Stimulated activated CD4-positive, alpha-beta T cell treated with anti-CD3 and anti-CD28 coated beads, Interleukin-1b, Interleukin-23, amount 100 ng/mL, for 1 hour (primary cell): Measurements from ENCODE around the gene DUXA.
"Not testable (repeated sequence)": the region's sequence is repeated elsewhere in the genome, so short reads cannot be mapped to it uniquely, and the experiment has no call there.

Experiments
- DNase-seq, 2 donors: peaks; one replicate each; pipeline ENCODE4 v3.0.0-alpha.2; 2020; ENCODE audit warnings: low read depth in 2 of 2

The DUXA gene

DNA sequence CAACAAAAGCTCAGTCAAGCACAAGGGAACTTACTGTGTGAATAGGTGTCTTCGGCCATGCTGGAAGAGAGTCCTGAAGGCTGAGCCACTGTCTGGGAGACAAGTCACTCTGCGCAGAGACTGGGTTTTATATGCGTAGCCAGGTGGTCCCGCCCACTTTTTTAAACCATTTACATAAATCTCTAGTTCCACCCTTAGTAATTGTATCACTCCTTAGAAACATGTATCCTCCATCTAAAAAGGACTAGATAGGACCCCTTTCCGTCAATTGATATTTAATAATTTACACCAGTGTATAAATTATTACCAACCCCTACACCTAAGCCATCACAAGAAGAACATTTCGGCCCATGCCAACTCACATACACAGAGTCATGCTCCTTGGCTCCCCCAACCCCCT lies at the start of gene DUXA:
DUXA (minus strand) TSS at position 101 of the 400 bp plus-strand sequence; CDS start at position 59, 42 bp downstream.
- DNase-seq: no peak

DNA sequence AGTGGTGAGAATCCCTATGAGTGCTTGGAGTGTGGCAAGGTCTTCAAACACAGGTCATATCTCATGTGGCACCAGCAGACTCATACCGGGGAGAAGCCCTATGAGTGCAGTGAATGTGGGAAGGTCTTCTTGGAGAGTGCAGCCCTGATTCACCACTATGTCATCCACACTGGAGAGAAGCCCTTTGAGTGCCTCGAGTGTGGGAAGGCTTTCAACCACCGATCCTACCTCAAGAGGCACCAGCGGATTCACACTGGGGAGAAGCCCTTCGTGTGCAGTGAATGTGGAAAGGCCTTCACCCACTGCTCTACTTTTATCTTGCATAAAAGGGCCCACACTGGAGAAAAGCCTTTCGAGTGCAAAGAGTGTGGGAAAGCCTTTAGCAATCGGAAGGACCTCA lies 44.8 kb upstream of the DUXA start:
- no peak for DNase-seq

DNA sequence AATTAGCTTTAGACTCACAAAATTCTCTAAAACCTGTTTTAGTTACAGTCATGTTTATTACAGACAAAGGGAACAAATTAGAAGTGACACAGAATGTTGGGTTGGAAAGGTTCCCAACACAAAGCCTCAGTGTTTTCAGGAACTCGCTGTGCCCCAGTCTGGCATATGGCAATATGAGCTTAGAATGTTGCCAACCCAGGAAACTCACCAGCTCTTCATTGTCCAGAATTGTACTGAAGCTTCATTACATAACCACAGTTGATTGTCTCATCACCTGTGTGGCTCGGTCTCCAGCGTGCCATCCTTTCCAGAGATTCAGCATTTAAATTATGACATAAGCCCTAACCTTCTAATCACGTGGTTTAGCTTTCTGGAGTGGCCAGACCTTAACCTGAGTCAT lies 43.1 kb upstream of the DUXA start:
- no peak for DNase-seq

DNA sequence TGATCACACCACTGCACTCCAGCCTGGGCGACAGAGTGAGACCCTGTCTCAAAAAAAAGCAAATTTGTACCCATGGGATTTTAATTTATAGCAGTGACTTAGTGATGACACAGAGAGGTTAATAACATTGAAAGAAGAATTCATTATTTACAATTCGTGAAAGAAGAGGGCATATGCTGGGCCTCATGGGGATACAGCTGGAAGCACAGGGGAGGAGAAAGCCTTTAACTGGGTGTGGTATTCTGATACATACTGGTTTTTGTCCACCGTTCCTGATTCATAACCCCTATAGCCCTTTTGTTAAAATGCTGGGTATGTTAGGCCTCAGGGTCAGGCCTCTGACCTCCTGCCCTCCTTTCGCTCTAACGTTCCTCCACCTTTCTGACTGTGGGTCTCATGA lies 34.9 kb upstream of the DUXA start:
- DNase-seq: no peak

GRCh38 chr19:57197874-57198273 lies 30.6 kb upstream of the DUXA start:
- DNase-seq: not testable (repeated sequence)

- DNase-seq: no peak
These were observed 25.7 kb upstream of the DUXA start for GRCh38 chr19:57192993-57193392.

- DNase-seq: no peak
These were observed 24.8 kb upstream of the DUXA start for GRCh38 chr19:57192077-57192420.

- DNase-seq: peak; percentile 61 to 83
These were observed 24.1 kb upstream of the DUXA start, which contains the start of gene ZNF264 for GRCh38 chr19:57191141-57192076. ZNF264 (plus strand) TSS chr19:57191500; CDS start chr19:57191914, 414 bp downstream.

DNA sequence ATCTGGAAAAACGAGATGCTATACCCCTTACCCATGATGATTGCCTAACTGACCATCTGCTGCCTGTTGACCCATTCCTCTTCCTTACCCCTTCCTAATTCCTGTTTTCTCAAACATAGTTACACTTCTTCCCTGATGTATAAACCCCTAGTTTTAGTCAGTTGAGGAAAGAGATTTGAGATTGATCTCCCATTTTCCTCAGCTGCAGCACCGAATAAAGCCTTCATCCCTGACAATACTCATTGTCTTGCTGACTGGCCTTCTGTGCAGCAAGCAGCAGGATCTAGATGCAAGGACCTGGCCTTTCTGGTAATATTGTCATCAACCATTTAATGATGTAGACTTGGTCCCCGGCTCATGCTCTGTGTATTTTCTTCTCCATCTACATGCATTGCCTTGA lies 23.0 kb upstream of the DUXA start:
- DNase-seq: no peak

DNA sequence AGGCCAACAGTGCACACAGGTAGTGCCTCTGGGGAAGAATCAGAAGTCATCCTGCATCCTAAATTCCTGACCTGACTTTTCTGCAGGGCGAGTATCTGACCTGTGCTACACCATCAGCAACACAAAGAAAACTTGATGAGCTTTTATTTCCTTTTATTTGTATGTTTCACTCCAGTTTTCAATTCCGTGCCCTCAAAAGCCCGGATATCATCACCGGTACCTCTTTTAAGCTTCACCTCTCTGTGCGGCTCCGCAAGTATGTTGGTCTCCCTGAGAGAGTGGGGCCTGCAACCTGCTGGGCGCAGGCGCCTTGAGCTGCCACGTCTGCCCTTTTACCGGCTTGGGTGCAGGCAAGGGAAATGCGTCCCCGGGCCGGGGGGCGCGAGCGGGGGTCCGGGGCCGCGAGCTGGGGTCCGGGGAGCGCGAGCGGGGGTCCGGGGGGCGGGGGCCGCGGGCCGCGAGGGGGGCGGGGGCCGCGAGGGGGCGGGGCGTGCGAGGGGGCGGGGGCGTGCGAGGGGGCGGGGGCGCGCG lies 4.3 kb upstream of the DUXA start:
- no peak for DNase-seq

DNA sequence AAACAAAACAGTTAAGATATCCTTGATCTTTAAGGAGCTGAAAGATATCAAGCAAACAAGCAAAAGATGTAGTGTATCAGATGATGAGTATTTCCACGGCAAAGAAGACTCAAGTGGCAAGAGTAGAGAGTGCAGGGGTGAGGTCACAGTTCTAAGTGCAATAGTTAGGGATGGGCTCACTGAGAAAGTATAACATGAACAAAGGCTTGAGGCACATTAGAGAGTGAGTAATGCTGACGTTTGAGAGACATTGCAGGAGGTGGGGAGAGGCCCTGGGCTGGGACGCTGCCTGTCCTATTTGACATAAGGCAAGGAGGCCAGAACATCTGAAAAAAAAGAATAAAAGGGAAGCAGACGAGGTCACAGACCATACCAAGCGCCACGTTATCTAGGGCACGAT lies 1.4 kb downstream of the DUXA start:
- DNase-seq: no peak

DNA sequence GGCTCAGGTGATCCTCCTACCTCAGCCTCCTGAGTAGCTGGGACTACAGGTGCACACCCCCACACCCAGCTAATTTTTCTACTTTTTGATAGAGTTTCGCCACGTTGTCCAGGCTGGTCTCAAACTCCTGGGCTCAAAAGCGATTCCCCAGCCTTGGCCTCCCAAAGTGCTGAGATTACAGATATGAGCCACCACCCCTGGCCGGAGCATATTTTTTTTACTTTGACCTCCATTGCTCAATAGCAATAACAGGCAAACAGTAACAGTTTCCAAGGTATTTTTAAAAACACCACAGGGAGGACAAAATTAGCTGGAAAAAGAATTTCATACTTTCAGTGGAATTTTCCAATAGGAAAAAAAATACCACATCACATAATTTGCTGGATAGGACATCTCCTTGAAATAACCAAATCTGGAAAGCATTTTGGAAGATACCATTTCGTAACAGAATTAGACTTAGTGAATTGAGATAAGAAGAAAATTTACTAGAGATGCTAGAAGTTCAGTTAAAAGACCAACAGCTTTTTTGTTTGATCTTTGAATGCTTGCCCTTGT lies 5.2 kb downstream of the DUXA start:
- no peak for DNase-seq

- no peak for DNase-seq
These were observed 14.4 kb downstream of the DUXA start for GRCh38 chr19:57152921-57153320.

DNA sequence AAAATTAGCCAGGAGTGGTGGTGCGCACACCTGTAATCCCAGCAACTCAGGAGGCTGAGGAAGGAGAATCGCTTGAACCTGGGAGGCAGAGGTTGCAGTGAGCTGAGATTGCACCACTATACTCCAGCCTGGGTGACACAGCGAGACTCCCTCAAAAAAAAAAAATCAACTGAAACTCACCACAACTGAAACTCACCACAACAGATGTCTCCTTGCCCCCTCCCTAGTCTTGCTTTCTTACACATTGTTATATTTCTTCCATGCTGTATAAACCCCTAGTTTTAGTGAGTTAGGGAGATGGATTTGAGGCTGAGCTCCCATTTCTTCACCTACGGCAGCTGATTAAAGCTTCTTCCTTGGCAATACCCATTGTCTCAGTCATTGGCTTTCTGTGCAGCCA lies 25.6 kb downstream of the DUXA start:
- DNase-seq: no peak

DNA sequence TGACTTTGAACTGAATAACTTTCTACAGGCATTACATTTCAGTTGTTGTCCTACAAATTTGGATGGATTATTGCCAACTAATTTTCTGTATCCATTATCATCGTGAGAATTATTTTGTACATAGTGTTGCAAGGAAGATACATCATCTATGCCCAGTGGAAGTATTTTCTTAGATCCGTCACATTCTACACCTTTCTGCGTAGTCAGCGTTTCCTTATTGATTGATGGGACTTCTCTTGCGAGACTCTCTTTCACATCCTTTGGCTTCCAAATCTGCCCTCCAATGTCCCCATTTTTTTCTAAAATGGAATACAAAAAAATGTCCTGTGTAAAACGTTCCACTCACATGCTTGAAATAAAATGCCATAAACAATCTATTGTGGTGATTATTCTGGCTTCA lies 31.5 kb downstream of the DUXA start:
- DNase-seq: no peak

- not testable (repeated sequence) for DNase-seq
These were observed 39.9 kb downstream of the DUXA start for GRCh38 chr19:57127403-57127802.

GRCh38 chr19:57123882-57124281 lies 43.4 kb downstream of the DUXA start:
- DNase-seq: no peak

DNA sequence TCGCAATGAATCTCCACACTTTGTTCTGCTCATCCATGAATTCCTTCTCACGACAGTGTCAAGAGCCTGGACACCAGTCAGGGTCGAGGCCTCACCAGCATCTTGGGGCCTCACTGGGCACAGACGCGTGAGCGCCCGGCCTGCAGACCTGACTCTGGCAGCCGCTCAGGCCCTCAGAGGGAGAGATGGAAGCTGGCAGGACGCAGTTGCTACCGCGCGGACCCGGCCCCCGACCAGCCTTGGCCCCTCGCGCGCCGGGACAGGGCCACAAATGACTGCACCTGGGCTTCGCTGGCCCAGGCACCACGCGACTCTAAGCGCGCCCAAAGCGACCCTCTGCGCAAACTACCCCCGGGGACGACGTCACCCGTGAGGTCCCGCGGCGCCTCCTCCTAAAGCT lies 48.4 kb downstream of the DUXA start:
- no peak for DNase-seq

DNA sequence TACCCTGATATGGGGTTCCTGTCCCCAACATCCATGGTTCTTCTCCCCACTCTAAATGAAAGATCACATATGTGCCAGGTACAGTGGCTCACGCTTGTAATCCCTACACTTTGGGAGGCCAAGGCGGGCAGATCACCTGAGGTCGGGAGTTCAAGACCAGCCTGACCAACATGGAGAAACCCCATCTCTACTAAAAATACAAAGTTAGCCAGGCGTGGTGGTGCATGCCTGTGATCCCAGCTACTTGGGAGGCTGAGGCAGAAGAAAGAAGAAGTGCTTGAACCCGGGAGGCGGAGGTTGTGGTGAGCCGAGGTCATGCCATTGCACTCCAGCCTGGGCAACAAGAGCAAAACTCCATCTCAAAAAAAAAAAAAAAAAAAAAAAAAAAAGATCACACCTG lies 53.8 kb downstream of the DUXA start:
- not testable (repeated sequence) for DNase-seq

DNA sequence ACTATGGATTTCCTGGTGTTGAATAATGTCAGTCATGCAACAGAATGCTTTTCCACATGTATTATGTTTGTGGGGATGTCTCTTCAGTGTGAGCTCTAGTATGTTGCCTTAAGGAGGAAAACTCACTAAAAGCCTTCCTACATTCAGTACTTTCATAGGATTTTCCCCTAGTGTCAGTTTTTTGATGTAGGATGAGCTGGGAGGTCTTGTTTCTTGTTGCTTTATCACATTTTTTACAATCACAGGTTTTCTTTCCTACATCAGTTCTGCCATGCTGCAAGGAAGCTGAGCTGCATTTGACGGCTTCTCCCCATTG lies 56.0 kb downstream of the DUXA start:
- DNase-seq: no peak

GRCh38 chr19:57110592-57111328 lies 56.5 kb downstream of the DUXA start:
- no peak for DNase-seq

GRCh38 chr19:57106722-57107235 lies 60.5 kb downstream of the DUXA start:
- DNase-seq: no peak
